HG02623 (cell line): ENCODE measurements around the gene NEK8.
A peak's percentile ranks its signal among the peaks of the same experiment; 100 is the strongest.

Experiments used
- ATAC-seq: cut with Tn5 transposase; IDR thresholded peaks from one replicate; pipeline ENCODE4 v1.9.1; 2021; ENCODE audit warnings: moderate library complexity; ENCODE audit not compliant: unreplicated experiment

Gene NEK8

DNA sequence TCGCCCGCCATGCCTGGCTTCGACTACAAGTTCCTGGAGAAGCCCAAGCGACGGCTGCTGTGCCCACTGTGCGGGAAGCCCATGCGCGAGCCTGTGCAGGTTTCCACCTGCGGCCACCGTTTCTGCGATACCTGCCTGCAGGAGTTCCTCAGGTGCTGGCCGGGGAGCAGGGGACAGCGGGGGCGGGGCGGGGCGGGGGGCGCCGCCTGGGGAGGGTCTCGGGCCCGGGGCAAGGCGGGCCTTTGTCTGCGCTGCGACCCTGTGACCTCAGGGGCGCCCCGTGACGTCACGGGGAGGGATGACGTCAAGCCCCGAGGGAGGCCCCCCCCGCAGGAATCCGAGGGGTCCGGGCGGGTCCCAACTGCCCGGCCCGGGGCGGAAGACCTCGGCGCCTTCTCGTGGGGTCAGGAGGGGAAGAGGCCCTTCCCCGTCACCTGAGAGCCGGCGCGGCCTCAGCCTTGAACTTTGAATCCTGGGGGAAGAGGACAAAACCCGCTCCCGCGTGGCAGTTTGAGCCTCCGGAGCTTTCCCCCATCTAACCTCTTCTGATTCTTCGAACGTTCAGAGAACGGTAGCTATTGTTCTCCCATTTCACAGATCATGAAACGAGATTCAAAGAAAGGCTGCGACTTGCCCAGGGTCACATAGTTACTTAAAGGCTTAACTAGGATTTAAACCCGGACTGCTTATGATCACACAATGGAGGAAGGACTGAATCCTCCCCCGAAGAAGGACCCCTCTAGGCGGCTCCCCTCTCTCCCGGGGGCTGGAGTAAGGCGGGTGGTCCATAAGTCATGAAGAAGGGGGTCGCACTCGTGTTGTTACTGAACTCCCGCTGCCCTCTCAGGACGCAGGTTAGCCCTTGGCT, 15.8 kb downstream of the NEK8 start:
- peak; percentile 17 for ATAC-seq

GRCh38 chr17:28744972-28745785, 16.6 kb downstream of the NEK8 start:
- no peak for ATAC-seq

DNA sequence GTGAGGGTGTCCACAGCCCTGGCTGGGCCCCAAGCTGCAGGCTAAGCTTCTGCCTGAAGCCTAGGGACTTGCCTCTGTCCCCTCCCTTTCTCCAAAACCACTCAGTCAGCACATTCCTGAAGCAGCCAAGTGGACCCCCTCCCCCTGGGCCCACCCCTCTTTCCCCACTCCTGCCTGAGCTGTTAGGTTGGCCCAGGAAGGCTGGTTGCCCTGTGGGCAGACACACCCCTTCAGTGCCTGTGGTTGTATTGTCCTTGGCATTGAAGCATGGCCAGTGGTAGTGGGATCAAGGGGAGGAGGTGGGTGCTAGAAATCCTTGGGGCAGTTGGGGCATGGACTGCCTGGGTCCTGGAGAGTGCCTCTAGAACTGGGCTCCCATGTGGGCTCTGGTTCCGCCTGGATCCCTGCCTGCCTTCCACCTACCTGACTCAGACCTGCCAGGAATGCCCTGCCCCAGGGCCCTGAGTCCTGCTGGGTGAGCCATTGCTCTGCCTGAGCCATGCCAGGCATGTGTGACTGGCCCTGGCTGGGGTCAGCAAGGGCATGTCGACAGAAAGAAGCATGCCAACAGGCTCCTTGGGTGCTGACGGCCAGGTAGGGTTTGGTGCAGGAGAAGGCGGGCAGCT, 17.3 kb downstream of the NEK8 start:
- no peak for ATAC-seq

DNA sequence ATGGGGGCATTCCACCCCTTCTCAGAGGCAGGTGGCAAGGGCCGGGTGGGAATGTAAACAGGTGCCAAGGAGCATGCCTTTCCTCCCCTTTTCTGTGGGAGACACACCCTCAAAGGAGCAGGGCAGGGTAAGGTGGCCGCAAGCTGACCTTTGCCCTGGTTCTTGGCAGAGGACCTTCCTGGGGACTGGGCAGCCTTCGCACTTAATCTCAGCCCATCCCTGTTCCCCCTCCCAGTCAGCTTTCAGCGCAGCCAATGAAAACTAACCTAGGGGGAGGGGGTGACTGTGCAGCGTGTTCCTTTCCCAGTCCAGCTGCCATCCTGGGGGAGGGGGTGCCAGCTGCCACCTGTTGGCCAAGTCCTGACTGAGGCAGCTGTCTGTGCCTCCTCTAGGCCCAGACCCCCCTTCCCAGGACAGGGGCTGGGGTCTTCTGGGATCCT, 18.0 kb downstream of the NEK8 start:
- no peak for ATAC-seq

- no peak for ATAC-seq
Measured at GRCh38 chr17:28747051-28747691, 18.6 kb downstream of the NEK8 start.

- ATAC-seq = no peak
Measured at GRCh38 chr17:28747801-28748750, 19.5 kb downstream of the NEK8 start.

DNA sequence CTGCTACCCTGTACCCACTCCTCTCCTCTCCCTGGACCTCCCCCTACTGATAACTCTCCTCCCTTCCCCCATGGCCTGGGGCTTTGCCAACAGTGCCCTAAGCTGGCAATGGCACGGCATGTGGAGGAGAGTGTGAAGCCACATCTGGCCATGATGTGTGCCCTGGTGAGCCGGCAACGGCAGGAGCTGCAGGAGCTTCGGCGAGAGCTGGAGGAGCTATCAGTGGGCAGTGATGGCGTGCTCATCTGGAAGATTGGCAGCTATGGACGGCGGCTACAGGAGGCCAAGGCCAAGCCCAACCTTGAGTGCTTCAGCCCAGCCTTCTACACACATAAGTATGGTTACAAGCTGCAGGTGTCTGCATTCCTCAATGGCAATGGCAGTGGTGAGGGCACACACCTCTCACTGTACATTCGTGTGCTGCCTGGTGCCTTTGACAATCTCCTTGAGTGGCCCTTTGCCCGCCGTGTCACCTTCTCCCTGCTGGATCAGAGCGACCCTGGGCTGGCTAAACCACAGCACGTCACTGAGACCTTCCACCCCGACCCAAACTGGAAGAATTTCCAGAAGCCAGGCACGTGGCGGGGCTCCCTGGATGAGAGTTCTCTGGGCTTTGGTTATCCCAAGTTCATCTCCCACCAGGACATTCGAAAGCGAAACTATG, 20.4 kb downstream of the NEK8 start:
- no peak for ATAC-seq

- ATAC-seq = no peak
Measured at GRCh38 chr17:28749516-28750177, 21.1 kb downstream of the NEK8 start.

GRCh38 chr17:28750178-28751047, 21.8 kb downstream of the NEK8 start:
- no peak for ATAC-seq

DNA sequence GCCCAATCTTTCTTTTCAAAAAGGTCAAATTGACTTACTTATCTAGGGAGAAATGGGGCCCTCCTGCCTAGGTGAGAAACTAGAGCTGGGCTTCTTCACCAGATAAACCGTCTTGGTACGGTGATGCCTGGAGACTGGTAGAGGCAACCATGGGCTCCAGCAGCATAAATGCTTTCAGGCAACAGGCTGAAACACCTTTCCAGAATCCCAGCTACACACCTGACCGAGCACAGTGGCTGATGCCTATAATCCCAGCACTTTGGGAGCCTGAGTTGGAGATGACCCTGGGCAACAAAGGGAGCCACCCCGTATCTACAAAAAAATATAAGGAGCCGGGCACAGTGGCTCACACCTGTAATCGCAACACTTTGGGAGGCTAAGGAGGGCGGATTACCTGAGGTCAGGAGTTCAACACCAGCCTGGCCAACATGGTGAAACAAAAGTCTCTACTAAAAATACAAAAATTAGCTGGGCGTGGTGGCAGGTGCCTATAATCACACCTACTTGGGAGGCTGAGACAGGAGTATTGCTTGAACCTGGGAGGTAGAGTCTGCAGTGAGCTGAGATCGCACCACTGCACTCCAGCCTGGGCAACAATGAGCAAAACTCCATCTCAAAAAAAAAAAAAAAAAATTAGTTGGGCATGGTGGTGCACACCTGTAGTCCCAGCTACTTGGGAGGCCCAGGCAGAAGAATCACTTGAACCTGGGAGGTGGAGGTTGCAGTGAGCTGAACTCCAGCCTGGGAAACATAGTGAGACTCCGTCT, 23.2 kb downstream of the NEK8 start:
- no peak for ATAC-seq

GRCh38 chr17:28755486-28755885, 26.9 kb downstream of the NEK8 start:
- no peak for ATAC-seq

- no peak for ATAC-seq
Measured at GRCh38 chr17:28756049-28756804, 27.6 kb downstream of the NEK8 start.

- ATAC-seq = no peak
Measured at GRCh38 chr17:28758411-28759121, 30.0 kb downstream of the NEK8 start.

DNA sequence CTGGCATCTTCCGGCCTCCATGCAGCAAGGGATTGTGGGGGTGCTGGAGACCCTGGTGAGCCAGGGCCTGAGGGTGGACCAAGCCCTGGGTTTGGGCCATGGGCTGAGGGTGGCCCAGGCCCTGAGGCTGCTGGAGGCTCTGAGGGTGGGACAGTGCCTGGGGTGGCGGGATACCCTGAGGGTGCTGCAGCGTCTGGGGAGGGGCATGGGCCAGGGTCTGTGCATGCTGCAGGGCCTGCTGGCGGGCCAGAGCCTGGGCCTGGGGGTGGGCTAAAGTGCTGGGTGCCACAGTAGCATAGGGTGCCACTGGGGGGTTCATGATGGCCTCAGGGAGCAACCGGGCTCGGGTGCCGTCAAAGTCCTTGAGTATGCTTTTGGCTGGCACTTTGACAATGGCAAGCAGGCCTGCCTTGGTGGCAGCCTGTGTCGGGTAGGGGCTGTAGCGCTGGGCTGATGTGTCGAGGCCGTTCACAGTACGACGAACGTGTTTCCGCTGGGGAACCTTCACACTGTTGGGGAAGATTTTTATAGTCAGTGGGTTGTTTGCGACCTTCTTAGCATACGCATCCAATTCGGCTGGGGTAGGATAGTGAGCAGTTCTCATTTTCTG, 30.8 kb downstream of the NEK8 start:
- ATAC-seq = no peak
